Activated naive CD8-positive, alpha-beta T cell (primary cell): ENCODE results near the gene ALG10.
"Not testable (repeated sequence)": the region's sequence is repeated elsewhere in the genome, so short reads cannot be mapped to it uniquely, and the experiment has no call there.

Source experiments
- H3K27ac Mint-ChIP-seq: one replicate; pipeline ENCODE4 v1.8.0; 2021; ENCODE audit warnings: mixed read lengths
- H3K27me3 Mint-ChIP-seq: one replicate; pipeline ENCODE4 v1.8.0; 2021; ENCODE audit warnings: mixed read lengths
- H3K36me3 Mint-ChIP-seq: one replicate; pipeline ENCODE4 v1.8.0; 2021; ENCODE audit warnings: mixed read lengths
- H3K4me1 Mint-ChIP-seq: one replicate; pipeline ENCODE4 v1.8.0; 2021; ENCODE audit warnings: low read depth, mixed read lengths
- H3K4me3 Mint-ChIP-seq: one replicate; pipeline ENCODE4 v1.8.0; 2021; ENCODE audit warnings: mild to moderate bottlenecking, mixed read lengths
- H3K9me3 Mint-ChIP-seq: one replicate; pipeline ENCODE4 v1.8.0; 2021; ENCODE audit warnings: low read depth, mixed read lengths

The ALG10 gene, protein sequence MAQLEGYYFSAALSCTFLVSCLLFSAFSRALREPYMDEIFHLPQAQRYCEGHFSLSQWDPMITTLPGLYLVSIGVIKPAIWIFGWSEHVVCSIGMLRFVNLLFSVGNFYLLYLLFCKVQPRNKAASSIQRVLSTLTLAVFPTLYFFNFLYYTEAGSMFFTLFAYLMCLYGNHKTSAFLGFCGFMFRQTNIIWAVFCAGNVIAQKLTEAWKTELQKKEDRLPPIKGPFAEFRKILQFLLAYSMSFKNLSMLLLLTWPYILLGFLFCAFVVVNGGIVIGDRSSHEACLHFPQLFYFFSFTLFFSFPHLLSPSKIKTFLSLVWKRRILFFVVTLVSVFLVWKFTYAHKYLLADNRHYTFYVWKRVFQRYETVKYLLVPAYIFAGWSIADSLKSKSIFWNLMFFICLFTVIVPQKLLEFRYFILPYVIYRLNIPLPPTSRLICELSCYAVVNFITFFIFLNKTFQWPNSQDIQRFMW

DNA sequence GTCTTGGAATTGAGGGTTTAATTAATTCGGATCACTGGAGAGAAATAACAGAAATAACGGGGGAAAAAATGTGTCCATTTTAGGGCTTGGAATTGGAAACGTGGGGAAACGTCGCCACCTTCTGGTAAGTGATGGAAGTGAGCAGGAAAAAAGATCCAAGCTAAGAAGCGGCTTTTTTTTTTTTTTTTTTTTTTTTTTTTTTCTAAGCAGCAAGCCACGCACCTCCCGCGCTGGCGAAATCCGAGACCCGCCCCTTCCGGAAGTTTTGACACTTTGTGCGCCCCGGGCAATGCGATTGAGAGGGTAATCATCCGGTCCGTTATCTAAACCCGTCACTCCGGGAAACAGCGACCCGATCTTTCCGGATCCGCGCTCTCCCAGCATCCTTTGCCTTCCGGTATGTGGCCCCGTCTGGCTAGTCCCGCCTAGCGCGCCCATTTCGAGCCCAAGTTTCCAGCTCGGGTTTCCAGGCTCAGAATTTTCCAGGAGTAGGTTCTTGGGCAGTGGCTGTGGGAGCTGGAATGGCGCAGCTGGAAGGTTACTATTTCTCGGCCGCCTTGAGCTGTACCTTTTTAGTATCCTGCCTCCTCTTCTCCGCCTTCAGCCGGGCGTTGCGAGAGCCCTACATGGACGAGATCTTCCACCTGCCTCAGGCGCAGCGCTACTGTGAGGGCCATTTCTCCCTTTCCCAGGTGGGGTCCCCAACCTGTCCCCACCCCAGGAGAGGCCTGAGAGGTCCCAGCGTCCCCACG, at the start of gene ALG10:
Gene ALG10 (plus strand): TSS at position 418 of the 752 bp plus-strand sequence. CDS start 104 bp downstream, at position 522.
- Mint-ChIP-seq H3K9me3 (no peaks in the 10 kb centered on the region), H3K4me1 (peaks cover 17% of the 10 kb centered on the region), H3K27ac (peak within 1 kb of the TSS; percentile 98), H3K36me3 (no peaks in the 10 kb centered on the region), H3K27me3 (no peaks in the 10 kb centered on the region), H3K4me3 (peak within 1 kb of the TSS; percentile 98)

DNA sequence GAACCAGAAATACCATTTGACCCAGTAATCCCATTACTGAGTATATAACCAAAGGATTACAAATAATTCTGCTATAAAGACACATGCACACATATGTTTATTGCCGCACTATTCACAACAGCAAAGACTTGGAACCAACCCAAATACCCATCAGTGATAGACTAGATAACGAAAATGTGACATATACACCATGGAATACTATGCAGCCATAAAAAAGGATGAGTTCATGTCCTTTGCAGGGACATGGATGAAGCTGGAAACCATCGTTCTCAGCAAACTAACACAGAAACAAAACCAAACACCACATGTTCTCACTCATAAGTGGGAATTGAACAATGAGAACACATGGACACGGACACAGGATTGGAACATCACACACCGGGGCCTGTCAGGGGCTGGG, 49.4 kb upstream of the ALG10 start:
- H3K27ac Mint-ChIP-seq, H3K4me3 Mint-ChIP-seq, H3K27me3 Mint-ChIP-seq, H3K9me3 Mint-ChIP-seq, H3K4me1 Mint-ChIP-seq, H3K36me3 Mint-ChIP-seq: not testable (repeated sequence)

DNA sequence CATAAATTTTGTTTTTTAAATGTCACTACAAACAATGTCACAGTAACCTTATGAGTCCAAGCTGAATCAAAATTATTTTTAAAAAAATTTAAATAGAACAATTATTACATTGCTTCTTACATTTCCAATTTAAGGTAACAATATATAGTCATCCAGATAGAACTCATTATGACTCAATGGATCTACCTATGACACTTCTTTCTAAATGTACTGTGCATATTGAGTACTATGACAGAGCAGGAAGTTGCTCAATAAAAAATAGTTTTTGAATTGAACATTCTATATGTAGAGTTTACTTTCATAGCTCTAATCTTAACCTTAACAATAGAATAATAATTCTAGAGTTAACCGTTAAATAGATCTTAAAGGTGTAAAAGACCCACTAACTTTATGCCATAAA, 44.4 kb upstream of the ALG10 start:
- no peaks in the 10 kb centered on the region for H3K4me1 Mint-ChIP-seq
- no peaks in the 10 kb centered on the region for H3K9me3 Mint-ChIP-seq
- H3K27ac Mint-ChIP-seq: no peak overlapping the region
- no peaks in the 10 kb centered on the region for H3K36me3 Mint-ChIP-seq
- no peak overlapping the region for H3K4me3 Mint-ChIP-seq
- peaks cover 7% of the 10 kb centered on the region for H3K27me3 Mint-ChIP-seq

DNA sequence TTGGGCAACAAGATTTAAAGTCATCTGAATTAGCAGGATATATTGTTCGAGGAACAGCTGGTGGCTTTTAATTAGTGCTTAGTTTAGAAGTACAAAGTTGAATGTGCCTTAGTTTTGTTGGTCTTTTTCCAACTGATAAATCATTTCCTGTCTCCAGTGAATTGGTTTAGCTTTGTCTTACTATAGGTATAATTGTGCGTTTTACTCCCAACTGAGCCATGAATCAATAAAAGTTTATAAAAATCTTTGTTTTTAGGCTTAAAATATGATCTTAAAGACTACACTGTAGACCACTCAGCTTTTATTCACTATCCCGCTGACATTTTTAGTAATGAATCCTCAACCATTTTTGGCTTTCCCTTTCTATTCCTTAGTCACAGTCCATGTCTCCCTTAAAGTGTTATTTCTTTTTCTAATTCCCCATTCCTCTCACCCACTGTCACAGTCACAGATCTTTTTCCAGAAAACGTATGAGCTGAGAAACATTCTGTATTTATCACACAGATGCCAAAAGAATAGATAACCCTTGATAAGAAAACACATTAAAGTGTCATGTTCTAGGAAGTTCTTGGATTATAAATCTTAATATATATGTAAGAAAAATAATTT, 34.0 kb upstream of the ALG10 start:
- H3K9me3 Mint-ChIP-seq: no peaks in the 10 kb centered on the region
- no peak overlapping the region for H3K27ac Mint-ChIP-seq
- peaks cover 7% of the 10 kb centered on the region for H3K27me3 Mint-ChIP-seq
- H3K4me1 Mint-ChIP-seq: no peaks in the 10 kb centered on the region
- no peak overlapping the region for H3K4me3 Mint-ChIP-seq
- no peaks in the 10 kb centered on the region for H3K36me3 Mint-ChIP-seq

DNA sequence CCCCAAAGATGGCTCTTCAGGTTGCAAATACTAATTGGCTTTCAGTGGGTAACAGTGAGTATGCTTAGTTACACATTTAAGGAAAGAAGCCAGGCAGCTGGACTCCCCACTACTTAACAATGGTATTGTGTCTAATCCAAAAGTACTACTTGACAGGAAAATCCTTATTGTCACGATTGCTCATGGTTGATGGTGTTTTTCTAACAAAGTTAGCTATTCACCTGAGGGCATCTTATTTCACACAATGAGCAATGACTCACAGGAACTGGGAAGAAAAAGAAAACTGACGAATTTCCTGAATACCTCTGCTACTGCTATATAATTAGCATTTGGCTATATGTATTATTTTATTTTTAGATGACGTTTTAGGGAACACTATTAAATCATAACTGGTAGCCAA, 33.4 kb upstream of the ALG10 start:
- Mint-ChIP-seq H3K4me1 (no peaks in the 10 kb centered on the region), H3K27me3 (peaks cover 7% of the 10 kb centered on the region), H3K9me3 (no peaks in the 10 kb centered on the region), H3K36me3 (no peaks in the 10 kb centered on the region), H3K27ac (no peak overlapping the region), H3K4me3 (no peak overlapping the region)

DNA sequence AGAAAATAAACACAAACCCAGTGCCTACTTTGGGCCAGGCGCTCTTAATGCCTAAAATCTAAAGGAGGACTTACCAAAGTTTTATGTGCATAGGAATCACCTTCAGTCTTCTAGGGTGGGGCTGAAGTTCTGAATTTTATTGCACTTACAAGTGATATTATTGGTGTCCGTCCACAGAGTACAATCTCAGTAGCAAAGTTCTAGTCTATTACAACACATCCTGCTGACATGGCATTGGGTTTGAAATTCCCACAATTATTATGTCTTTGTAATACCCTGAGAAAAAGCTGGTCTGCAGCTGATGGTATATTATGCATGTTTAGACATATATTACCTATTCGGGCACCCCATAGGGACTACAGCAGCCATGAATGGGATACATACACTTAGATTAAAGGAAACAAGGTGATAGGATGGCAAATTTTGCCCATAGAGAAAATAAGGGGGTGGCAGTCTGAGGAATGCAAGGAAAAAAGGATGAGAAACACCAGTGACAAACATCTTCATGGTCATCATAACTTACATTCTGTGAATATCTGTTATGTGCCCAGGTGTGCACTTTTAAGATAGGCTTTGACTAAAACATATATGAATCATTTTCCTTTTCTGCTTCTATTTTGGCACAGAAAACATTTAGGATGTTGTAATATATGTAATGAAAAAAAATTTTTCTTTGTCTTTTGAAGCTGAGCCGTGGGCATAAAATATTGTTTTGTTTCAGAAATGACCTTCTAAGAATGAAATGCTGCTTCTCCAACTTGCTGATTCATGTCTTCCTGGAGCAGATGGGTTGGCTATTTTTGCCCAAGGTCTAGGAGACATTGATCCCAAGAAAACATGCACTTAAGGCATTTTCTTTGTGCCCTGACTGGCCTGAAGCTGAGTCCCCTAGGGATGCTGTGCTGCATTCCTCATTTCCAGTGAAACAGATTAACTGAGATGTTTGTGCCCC, 27.2 kb upstream of the ALG10 start:
- H3K9me3 Mint-ChIP-seq: no peaks in the 10 kb centered on the region
- H3K4me1 Mint-ChIP-seq: no peaks in the 10 kb centered on the region
- peaks cover 6% of the 10 kb centered on the region for H3K27me3 Mint-ChIP-seq
- no peak overlapping the region for H3K27ac Mint-ChIP-seq
- no peaks in the 10 kb centered on the region for H3K36me3 Mint-ChIP-seq
- no peak overlapping the region for H3K4me3 Mint-ChIP-seq

DNA sequence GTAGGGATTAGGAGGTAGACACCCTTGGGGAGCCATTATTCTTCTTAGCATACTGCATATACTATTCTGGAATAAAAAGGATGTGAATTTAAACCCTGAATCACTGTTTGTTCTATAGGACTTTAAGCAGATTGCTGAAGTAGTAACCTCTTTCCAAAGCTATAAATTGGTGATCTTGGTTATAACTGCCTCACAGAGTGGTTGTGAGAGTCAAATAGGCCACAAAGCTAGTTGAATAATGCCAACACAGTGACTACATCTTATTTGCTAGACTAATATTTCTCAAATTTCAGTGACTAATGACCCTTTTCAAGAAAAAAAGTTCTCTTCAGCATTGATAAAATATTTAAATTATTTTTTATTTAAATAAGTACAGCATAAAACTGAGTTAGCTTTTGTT, 13.5 kb upstream of the ALG10 start:
- not testable (repeated sequence) for H3K4me3 Mint-ChIP-seq, H3K27ac Mint-ChIP-seq, H3K9me3 Mint-ChIP-seq, H3K36me3 Mint-ChIP-seq, H3K4me1 Mint-ChIP-seq
- H3K27me3 Mint-ChIP-seq: peaks cover 13% of the 10 kb centered on the region

DNA sequence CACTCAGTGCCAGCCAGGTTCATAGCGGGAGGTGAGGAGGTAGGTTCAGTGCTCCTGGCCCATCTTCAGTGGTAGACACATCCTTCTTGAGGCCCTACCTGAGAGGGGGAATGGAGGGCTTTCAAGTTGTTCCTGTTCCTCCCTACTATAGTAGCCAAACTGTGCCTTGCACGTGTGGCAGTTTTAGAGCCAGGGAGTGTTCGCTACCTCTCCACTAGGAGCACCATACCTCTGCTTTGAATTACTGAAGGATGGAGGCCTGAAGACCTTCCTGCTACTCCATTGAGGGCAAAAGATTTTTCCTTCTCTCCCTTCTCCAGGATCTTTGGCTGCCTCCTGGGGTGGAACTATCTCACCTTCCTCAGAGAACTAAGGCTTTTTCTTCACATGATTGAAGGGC, 5.9 kb upstream of the ALG10 start:
- Mint-ChIP-seq H3K9me3 (no peaks in the 10 kb centered on the region), H3K36me3 (no peaks in the 10 kb centered on the region)

DNA sequence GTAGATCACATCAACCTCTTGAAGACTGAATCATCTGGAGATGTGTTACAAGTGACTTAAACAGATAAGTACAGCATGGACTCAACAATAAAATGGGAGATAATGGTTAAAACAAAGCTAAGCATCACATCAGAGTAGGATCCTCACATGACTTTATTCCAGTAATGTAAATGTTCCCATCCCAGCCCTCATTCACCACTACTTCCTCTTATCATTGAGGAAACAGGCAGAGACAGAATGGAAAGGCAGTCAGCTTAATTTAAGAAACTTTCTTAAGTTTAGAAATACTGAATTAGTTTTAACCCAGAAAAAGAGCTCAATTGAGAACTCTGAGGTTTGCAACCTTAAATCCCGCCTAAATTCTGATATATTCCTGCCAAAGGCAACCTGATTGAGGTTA, 1.2 kb upstream of the ALG10 start:
- no peaks in the 10 kb centered on the region for H3K27me3 Mint-ChIP-seq
- H3K9me3 Mint-ChIP-seq: no peaks in the 10 kb centered on the region
- H3K4me3 Mint-ChIP-seq: peak overlapping the region; percentile 4
- no peak overlapping the region for H3K27ac Mint-ChIP-seq
- H3K36me3 Mint-ChIP-seq: no peaks in the 10 kb centered on the region
- peaks cover 17% of the 10 kb centered on the region for H3K4me1 Mint-ChIP-seq

More for the DNA sequence above, 5.9 kb upstream of the ALG10 start:
- Mint-ChIP-seq H3K4me1 (no peaks in the 10 kb centered on the region), H3K27me3 (peaks cover 10% of the 10 kb centered on the region), H3K4me3 (no peak overlapping the region), H3K27ac (no peak overlapping the region)

DNA sequence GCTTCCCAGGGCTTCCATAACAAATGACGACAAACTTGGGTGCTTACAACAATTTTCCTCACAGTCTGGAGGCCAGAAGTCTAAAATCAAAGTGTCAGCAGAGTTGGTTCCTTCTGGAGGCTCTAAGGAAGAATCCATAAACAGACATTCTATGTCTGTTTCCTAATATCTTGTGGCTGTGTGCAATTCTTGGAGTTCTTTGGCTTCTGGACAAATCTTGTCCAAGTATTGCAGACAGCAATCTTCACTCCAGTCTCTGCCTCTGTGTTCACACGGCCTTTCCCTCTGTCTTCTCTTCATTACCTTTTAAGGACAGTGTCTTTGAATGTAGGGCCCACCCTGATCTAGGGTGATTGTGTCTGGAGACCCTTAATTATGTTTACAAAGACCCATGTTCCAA, 5.4 kb downstream of the ALG10 start:
- H3K36me3 Mint-ChIP-seq, H3K27ac Mint-ChIP-seq, H3K27me3 Mint-ChIP-seq, H3K9me3 Mint-ChIP-seq, H3K4me3 Mint-ChIP-seq: not testable (repeated sequence)
- H3K4me1 Mint-ChIP-seq: peaks cover 13% of the 10 kb centered on the region

DNA sequence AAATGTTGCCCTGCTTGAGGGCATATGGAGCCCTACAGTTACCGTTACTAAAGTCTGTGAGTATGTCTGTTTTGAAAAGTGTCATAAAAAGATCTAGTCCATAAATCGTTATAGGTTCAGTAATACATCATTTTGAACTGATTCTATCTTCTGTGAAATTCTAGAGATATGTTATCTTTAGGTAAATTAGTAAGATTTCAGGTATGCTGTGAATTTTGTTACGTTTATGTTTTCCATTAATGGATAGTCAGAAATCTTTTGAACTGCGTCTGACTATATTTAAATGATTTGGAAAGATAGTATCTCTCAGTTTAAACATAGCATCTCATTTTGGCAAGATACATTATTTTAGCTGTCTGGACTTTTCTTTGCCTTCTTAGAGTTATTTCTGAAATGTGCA, 8.3 kb downstream of the ALG10 start:
- no peaks in the 10 kb centered on the region for H3K4me1 Mint-ChIP-seq
- H3K4me3 Mint-ChIP-seq: no peak overlapping the region
- H3K36me3 Mint-ChIP-seq: no peaks in the 10 kb centered on the region
- H3K9me3 Mint-ChIP-seq: no peaks in the 10 kb centered on the region
- H3K27ac Mint-ChIP-seq: no peak overlapping the region
- no peaks in the 10 kb centered on the region for H3K27me3 Mint-ChIP-seq

DNA sequence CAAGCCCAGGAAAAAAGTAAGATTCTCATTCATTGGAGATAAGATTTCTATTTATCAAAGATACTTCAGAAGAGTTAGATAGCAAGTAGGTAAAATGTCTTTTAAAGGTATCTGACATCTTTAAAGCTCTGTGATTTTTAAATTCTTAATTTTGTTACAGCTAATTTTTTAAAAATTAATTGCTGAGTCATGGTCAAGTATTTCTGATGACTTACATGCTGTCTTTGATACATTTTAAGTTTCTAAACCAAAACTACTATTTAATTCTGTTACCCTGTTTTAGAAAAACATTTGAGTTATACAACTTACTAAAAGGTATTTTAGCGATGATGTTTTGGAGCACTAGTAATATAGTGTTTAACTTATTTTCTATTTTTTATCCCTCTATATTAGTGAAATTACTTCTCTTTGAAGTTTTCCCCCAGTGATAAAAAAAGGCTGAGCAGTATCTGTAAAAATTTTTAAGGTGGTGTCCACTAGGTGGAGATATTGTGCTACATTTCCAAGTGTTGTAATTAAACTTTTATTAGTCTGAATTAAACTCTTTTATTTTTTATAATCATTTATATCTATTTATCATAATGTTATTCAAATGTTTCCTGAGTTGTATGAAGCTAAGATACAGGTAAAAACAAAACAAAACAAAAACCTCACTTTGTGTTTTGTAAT, 11.5 kb downstream of the ALG10 start:
- Mint-ChIP-seq H3K4me3 (no peak overlapping the region), H3K27me3 (no peaks in the 10 kb centered on the region), H3K9me3 (no peaks in the 10 kb centered on the region), H3K4me1 (no peaks in the 10 kb centered on the region), H3K36me3 (no peaks in the 10 kb centered on the region), H3K27ac (no peak overlapping the region)

DNA sequence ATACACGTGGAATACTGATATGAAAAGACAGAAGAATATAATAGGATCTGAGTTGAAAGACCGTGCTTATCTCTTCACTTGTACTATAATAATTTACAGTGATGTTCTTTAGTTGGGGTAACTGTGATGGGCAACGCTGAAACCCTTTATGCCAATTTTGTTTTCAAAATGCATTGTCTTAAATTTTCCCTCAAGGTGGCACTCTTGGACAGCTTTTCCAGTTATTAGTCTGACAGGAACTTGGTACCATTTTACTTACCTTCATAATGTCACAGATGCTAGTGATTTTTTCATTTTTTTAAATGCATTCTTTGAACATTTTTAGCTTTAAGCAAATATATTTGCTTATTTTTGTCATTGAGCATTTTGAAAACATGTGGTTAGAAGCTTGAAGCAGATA, 16.1 kb downstream of the ALG10 start:
- H3K4me3 Mint-ChIP-seq, H3K9me3 Mint-ChIP-seq, H3K27ac Mint-ChIP-seq, H3K27me3 Mint-ChIP-seq, H3K4me1 Mint-ChIP-seq, H3K36me3 Mint-ChIP-seq: not testable (repeated sequence)

DNA sequence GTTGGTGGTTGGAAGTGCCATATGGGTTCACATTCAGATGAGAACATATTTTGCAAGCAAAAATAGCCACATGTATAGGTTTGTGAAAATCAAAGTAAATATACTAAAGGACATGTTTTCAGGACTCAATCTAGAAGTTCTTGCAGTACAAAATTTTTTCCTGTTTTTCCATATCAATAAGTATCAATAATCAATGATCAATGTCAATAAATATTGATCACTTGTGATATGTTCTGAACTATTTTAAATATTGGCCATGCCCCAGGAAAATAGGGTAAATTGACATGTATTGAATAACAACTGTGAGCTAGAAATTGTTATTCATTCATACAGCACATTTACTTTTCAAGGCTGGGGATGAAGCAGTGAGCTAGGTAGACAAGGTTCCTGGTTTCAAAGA, 24.3 kb downstream of the ALG10 start:
- H3K27ac Mint-ChIP-seq: no peak overlapping the region

More for the DNA sequence above, 24.3 kb downstream of the ALG10 start:
- Mint-ChIP-seq H3K9me3 (peaks cover 16% of the 10 kb centered on the region), H3K36me3 (peaks cover 8% of the 10 kb centered on the region), H3K4me3 (no peak overlapping the region), H3K27me3 (peaks cover 6% of the 10 kb centered on the region), H3K4me1 (no peaks in the 10 kb centered on the region)
